ENCODE measurements around the gene RAB4B.

GRCh38 chr19:40827386-40828247 is 49.6 kb downstream of the RAB4B start:
- no peak for TF ChIP-seq CTCF (IDR thresholded peaks at IDR 0.05)
- no peak for TF ChIP-seq EZH2 (IDR thresholded peaks at IDR 0.05; ENCODE audit: borderline replicate concordance, insufficient read depth, low read depth, low read length, poor library complexity, severe bottlenecking)

Measured in B cell (primary cell).